Measurements from ENCODE around the gene TBC1D20.

DNA sequence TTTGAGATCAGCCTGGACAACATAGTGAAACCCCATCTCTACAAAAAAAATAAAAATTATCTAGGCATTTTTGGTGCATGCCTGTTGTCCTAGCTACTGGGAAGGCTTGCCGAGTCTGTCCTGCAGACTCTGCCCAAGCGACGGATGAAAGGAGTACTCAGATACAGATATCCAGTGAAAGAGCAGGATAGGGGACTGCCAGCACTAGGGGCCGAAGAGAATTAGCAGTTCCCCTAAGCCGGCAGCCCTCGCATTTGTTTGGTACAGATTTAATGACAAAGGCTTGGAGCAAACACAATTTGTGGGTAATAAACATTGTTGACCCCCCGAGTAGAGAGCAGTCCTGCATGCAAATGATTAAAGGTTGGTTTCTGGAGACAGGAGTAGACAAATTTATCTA is 5.4 kb upstream of the TBC1D20 start:
- TF ChIP-seq, protein P1, sequence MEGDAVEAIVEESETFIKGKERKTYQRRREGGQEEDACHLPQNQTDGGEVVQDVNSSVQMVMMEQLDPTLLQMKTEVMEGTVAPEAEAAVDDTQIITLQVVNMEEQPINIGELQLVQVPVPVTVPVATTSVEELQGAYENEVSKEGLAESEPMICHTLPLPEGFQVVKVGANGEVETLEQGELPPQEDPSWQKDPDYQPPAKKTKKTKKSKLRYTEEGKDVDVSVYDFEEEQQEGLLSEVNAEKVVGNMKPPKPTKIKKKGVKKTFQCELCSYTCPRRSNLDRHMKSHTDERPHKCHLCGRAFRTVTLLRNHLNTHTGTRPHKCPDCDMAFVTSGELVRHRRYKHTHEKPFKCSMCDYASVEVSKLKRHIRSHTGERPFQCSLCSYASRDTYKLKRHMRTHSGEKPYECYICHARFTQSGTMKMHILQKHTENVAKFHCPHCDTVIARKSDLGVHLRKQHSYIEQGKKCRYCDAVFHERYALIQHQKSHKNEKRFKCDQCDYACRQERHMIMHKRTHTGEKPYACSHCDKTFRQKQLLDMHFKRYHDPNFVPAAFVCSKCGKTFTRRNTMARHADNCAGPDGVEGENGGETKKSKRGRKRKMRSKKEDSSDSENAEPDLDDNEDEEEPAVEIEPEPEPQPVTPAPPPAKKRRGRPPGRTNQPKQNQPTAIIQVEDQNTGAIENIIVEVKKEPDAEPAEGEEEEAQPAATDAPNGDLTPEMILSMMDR (conservative IDR thresholded peaks at IDR 0.05 in 1 of 2, IDR thresholded peaks at IDR 0.05 in 1 of 2; ENCODE audit: low read depth in 1 of 2, low read length in 2 of 2), result no peak
- TF ChIP-seq EZH2 (IDR thresholded peaks at IDR 0.05; ENCODE audit: low read length, missing control alignments), result no peak
